Measurements from ENCODE around the gene UBLCP1.

DNA sequence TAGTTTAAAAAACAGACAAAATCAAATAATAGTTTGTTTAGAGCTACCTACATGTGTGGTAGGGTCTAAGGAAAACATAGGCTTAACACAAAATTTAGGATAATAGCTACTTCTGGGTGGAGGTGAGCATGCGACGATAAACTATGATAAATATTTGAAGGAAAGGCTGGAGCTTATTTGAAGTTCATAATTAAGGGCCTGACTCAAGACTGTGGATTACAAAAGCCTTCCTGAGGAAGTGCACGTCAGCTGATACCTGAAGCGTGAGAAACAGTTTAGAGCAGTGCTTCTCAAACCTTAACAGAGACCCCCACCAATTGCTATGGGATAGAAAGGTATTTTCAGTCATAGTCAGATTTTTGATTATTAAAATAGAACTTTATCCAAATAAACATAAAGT lies 20.4 kb upstream of the UBLCP1 start:
- no peak for TF ChIP-seq POLR2AphosphoS5 (IDR thresholded peaks at IDR 0.05; ENCODE audit: low read depth, low read length)
- TF ChIP-seq, protein P1, sequence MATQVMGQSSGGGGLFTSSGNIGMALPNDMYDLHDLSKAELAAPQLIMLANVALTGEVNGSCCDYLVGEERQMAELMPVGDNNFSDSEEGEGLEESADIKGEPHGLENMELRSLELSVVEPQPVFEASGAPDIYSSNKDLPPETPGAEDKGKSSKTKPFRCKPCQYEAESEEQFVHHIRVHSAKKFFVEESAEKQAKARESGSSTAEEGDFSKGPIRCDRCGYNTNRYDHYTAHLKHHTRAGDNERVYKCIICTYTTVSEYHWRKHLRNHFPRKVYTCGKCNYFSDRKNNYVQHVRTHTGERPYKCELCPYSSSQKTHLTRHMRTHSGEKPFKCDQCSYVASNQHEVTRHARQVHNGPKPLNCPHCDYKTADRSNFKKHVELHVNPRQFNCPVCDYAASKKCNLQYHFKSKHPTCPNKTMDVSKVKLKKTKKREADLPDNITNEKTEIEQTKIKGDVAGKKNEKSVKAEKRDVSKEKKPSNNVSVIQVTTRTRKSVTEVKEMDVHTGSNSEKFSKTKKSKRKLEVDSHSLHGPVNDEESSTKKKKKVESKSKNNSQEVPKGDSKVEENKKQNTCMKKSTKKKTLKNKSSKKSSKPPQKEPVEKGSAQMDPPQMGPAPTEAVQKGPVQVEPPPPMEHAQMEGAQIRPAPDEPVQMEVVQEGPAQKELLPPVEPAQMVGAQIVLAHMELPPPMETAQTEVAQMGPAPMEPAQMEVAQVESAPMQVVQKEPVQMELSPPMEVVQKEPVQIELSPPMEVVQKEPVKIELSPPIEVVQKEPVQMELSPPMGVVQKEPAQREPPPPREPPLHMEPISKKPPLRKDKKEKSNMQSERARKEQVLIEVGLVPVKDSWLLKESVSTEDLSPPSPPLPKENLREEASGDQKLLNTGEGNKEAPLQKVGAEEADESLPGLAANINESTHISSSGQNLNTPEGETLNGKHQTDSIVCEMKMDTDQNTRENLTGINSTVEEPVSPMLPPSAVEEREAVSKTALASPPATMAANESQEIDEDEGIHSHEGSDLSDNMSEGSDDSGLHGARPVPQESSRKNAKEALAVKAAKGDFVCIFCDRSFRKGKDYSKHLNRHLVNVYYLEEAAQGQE (IDR thresholded peaks at IDR 0.05; ENCODE audit: insufficient read depth in 1 of 2, low read depth in 2 of 2, low read length in 2 of 2) = no peak
- no peak for TF ChIP-seq TAF1 (IDR thresholded peaks at IDR 0.05; ENCODE audit: borderline replicate concordance, insufficient read depth, low read length)
- TF ChIP-seq SIN3A (IDR thresholded peaks at IDR 0.05; ENCODE audit: borderline replicate concordance, insufficient read depth, low read length) = no peak
- no peak for TF ChIP-seq FOXP2 (optimal IDR thresholded peaks at IDR 0.05; ENCODE audit: borderline replicate concordance, extremely low read depth, extremely low read length, insufficient read depth)
